Astrocyte of the hippocampus (primary cell): ENCODE results near the gene ITPA.

Experiments
- DNase-seq: peaks from one replicate; pipeline ENCODE4 v3.0.0; 2011; ENCODE audit warnings: low read depth, low spot score

ITPA gene

DNA sequence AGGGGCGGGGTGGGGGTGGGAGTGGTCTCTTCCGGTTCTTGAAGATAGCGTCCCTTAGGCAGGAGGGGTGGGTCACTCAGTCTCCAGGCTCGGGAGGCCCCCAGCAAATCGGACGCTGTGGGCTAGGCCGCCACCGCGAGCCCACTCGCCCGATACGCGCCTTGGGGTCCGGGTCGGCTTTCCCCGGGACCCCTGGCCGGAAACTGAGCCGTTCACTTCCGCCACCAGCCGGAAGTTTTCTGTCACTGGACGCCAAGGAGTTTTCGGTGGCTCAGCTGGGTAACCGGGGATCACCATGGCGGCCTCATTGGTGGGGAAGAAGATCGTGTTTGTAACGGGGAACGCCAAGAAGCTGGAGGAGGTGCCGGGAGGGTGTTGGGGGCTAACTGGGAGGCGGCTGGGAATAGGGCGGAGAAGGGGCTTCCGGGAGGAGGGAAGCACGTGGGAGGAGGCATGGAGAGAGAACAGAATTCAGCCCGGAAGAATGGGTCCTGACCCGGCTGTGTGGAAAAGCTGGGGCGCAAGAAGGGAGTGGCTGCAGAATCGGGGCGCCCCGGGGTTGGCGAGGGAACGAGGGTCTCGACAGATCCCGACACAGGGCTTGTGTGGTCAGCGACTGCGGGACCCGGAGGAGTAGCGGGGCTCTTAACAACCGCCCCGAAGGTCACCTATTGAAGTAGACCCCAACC, at the start of gene ITPA:
TSS of gene ITPA (plus strand) at position 242 of the 689 bp plus-strand sequence. CDS start at position 296, 54 bp downstream.
- DNase-seq = peak; percentile 69

DNA sequence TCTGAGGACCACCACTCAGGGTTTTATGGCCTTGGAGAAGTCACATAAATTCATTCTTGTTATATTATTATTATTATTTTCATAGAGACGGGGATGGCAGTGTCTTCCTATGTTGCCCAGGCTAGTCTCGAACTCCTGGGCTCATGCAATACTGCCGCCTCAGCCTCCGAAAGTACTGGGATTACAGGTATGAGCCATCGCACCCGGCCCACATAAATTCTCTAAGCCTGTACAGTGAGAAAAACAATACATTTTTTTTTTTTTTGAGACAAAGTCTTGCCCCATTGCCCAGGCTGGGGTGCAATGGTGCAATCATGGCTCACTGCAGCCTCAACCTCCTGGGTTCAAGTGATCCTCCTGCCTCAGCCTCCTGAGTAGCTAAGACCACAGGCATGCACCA, 48.9 kb upstream of the ITPA start:
- no peak for DNase-seq

DNA sequence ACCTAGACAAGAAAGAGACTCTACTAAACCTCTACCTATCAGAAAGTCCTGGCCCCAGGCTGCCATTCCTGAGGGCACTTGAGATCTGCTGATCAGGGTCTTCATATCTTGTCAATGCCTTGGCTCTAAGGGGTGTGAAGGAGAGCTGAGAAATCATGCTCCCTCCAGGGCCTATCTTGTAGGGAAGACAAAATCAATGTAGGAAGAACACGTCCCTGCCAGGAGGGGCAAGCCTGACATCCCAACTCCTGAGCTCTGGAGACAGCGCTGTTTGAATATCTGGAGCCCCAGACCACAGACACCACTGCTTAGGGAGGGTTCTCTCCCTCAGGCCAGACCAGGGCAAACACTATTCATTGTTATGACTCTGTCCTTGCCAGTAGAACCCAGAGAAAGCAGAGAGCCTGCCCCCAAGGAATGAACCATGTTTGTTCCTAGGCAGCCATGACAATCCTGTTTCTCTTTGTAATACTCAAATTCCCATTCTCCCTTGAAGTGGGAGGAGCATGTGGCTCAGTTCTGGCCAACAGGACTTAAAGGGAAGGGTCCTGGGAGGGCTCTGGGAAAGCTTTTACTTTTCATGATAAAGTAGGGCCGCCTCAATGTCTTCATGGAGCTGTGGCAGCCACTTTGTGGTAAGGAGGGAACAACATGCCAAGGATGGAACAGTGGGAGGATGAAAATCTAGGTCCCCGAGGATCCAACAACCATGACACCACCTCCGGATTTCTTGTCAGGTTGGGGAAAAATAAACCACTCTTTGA, 47.8 kb upstream of the ITPA start:
- DNase-seq = no peak

DNA sequence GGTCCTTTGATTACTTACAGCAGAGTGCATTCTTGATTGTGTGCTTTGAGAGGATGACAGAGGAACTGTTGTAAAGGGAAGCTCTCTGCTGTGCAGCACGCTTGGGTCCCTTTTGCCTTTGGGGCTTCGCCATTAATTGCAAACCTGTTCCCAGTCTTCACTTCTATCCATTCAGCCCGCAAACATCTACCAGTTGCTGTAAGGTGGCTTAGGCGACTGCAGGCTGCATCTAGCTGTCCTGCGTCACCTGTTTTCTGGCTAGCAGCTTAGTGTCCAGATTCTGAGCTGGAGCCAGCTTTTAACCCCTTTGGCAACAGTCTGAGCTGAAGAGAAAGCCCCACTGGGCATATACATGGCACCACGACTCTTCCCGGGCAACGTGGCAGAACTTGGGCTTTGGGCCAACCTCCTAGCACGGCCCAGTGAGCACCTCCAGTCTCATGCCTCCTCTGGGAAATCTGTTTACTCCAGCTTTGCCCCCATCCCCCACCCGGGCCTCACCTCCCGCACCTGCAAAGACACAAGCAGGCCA, 47.2 kb upstream of the ITPA start:
- no peak for DNase-seq

DNA sequence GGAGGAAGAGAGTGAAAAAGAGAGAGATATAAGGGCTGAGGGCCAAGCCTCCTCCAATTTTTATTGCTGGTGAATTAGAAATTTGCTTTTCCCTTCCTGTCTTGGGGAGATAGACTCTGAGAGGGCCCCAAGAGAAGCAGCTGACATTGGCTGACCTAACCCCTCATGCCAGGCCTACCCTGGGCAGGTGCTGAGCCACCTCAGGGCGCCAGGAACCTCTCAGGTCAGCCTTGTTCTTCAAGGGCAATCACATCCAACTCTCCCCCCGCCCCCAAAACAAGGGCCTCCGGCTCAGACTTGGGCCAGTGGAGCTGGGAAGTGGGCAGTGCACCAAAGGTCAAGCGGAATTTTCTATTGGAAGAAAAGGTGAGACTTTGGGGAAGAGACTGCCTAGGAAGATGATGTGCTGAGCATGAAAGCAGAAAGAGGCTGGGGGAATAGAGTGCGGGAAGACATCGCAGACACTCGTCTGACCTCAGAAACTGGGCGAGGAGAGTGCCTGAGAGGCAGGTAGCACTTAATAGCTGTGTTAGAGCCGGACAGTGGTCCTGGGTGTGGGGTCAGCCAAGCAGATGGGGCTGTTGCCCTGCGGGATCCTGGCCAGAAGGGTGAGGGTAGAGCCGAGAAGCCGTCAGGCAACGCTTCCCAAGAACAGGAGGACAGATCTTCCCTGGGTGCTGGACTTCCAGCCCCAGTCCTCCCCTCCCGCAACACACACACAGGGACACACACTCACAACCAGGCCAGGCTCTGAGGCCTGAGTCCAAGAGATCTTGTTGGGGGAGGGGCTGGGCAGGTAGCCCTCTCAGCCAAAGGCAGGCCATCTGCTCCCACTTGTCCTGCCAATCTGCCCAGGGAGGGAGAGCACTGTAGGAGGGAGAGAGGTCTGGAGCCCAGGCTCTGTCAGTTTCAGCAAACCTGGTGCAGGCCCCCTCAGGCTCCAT, 45.9 kb upstream of the ITPA start:
- DNase-seq = no peak

DNA sequence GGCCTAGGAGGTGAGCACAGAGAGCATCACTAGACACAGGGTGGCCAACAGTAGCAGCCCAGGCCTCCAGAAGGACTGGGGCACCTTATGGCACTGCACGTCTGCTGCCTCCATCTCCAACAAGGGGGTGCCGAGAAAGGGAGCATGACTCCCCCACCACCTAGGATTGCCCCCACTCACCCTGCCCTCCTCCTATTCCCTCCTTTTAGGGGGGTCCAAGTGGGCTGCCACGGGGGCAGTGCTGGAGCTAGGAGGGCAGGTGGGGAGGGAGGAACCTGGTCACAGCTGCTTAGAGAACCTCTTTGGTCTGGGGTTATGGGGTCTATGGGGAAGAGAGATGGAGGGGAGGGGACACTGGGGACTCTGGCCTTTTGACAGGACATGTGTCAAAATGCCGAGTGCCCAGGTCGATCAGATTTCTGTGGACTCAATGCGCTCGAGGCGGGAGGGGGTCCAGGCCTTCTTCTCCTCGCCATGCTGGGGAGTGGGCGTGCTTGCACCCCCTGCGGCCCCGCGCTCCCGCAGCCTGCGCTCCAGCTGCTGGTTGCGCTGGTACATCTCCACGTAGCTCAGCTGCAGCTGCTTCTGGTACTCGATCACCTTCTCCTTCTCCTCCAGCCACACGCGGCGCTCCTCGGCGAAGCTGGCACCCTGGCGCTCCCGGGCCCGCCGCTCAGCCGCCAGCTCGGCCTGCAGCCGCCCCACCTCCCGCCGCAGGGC, 45.1 kb upstream of the ITPA start:
- no peak for DNase-seq

DNA sequence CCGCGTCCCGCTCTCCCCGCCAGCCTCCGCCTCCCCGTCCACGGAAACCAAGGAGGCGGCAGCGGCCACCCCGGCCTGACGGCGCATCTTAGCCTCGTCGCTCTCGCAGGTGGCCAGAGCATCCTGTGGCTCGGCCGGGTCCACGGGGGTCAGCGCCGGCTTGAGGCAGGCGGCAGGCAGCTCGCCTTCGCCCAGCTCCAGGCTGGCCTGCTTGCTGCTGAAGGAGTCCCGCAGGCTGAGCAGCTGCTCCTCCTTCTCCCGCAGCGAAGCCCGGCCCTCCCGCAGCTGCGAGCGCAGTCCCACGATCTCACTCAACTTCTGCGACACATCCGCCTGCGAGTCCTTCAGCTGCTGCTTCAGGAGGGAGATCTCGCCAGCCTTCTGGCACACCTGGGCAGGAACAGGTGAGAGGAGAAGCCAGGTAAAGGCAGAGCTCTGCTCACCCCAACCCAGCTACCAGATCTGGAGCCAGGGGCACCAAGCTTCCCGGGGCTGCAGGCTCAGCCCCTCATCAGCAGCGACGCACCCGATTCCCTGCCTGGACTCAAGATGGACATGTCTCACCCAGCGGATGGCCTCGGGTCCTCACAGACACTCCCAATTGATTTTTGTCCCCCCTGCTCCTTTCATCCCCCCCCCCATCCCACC, 44.4 kb upstream of the ITPA start:
- no peak for DNase-seq

DNA sequence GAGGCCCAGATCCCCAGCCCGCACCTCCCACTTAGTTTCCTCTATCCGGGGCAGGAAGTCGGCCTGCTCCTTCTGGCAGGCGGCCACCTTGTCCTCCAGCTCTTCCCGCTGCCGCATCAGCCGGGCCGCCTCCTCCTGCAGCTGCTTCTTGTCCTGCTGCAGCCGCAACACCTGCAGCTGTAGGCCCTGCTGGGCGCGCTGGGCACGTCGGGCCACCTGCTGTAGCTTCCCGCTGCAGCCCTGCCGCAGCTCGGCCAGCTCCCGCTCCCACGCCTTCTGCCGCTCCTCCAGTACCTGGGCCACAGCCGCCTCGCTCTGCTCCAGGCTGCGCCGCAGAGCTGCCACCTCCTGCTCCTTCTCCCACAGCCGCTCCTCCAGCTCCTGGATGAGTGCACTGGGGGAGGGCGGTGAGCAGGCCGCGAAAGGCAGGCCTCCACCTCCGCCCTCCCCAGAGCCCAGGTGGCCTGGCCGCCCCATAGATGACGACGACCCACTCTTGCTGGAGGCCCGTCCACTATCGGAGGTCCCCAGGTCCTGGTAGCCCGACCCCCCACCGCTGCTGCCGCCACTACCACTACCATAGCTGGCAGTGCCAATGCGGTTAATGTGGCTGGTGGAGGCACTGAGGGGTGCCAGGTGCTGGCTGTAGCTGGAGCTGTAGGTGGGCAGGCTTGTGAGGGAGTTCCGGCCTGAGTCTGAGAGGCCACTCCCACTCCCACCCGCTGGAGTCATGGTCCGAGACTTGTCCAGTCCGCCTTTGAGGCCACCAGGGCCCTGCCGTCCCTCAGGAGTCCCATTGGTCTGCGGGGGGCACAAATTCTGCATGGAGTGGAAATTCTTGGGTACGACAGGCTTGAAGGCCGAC, 43.6 kb upstream of the ITPA start:
- DNase-seq = no peak

DNA sequence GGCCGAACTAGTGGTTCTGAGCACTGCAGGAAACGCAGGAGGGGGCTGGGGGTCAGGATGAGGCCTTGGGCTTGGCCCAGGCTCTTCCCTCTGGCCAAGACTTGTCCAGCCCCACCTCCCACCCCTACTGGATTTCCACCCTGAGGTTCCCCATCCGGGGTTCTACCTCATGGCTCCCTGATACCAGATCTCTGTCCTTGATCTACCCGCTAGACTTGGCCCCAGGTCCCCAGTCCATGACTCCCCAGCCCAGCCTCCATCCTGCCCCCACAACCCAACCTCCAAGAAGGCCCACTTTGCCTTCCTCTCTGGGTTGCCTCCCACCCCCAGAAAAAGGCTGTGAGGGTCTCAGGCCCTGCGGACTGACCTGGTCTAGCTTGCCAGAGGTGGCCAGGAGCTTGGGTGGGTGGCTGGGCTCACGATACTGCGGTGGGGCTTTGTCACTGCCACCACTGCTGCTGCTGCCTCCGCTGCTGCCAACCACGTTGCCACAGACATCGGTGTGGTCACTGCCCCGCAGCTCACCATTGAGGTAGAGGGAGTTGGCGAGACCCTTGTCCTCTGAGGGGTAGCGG, 42.9 kb upstream of the ITPA start:
- no peak for DNase-seq

DNA sequence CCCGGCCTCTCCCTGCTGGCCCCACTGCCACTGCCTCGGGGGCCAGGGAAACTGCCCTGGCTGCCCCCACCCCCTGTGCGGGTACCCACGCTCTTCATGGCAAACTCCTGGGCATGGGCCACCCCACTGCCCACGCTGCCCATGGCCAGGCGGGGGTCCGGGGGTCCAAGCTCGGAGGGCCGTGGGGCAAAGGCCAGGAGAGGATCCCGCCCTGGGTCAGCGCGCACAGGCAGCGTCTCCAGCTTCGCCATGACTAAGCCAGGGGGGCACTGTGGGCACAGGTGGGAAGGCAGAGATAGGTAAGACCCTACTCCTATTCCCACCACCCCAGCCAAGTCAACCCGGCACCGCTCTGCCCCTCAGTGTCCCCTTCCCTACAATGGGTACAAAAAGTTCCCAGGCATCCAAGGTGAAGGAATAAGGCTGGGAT, 42.4 kb upstream of the ITPA start:
- no peak for DNase-seq

DNA sequence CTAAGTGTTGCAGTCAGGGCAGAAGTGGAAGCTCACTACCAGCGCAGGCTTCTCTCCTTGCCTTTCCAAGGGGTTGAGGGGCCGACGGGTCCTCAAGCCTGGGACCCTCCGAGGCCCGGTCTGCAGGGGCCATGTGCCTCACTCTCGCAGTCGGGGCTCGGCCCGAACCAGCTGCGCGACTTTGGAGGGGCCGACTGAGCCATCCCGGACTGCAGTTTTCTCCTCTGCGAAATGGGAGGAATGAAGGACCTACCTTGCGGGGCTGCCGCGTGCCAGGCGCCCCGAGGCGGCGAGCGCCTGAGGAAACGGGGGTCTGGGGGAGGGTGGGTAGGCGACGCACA, 41.6 kb upstream of the ITPA start:
- no peak for DNase-seq

DNA sequence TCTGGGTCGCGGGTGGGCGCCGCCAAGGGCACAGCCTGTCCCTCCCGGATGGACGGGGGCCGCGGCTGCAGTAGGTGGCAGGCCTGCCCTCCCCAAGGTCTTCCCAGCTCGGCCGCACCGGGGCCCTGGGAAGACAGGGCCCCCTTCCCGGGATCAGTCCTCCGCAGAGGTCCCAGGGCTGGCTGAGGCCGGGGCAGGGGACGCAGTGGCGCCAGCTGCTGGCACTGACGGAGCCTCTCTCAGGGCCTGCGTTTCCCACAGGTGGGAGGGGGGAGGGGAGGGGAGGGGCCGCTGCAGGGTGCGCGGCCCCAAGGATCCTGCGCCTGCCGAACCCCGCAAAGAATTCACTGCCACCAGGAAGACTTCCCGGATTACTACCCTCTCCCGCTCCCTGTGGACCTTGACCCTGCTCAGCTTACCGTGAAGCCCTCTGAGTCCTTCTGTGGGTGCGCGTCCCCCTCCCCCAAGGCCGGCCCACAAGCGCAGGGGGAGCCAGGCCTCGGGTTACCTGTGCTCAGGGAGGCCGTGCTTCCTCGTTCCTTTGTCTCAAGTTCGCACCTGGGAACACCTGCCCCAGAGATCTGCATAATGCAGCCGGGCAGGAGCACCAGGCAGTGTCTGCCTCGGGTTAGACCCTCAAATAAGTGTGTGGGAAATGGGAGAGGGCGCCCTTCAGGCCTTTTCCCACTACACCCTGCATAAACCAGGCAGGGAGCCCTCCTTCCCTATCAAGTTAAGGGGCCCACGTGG, 41.0 kb upstream of the ITPA start:
- no peak for DNase-seq

DNA sequence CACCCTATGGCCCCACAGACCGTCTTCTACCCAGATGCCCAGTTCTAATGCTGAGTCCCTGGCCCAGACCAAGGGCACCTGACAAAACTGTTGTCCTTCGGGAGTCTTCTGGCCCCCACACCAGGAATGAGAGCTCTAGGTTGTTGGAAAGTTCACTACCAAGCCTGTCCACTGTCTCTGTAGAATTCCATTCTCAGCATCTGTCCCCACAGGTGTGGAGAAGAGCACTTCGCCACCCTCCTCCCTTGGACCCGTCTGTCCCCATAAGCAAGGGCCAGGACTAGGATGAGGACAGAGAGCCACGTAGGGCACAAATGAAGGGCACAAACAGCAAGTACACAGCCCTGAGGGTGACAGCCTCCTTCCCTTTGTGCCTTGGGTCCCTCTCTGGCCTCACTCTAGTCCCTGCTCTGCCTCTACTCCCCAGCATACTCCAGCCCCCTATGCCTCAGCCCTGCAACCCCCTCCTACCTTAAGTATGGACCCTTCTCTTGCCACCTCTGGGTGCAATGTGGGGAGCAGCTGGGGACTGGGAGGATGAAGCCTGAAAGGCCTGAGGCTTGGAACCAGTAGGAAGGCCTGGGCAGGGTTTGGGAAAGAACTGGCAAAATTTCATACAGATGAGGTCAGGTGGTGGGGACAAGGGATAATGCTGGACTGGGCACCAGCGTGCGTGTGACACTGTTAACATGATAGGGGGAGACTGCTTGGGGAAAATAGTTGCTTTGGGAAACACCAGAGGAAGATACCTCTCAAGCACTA, 40.3 kb upstream of the ITPA start:
- DNase-seq = no peak

DNA sequence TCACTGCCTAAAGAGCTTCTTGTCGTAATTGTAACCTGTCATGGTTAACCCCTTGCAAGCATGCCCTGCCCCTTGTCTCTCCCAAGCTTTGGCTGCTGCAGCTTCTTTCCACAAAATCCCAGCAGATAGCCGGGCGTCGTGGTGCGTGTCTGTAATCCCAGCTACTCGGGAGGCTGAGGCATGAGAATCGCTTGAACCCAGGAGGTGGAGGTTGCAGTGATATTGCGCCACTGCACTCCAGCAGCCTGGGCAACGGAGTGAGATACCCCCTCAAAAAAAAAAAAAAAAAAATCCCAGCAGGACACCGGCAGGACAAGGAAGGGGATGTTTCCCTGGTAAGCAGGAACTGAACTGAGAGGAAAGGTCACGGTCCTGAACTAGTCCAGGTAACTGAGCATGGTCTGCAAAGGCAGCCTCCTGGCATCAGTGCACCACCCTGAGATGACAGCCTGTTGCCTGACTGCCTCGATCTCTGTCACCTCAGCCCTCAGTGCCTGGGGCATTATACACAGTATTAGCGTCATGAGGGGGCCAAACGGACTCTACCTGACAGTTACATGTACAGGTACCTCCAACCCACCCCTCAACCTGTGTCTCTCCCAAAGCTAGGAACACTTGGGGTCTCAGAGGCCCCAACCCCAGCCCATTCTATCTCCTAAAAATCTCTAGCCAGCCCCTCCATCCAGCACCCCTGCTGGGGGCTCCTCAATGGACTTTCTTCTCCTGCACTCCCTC, 37.7 kb upstream of the ITPA start:
- no peak for DNase-seq

DNA sequence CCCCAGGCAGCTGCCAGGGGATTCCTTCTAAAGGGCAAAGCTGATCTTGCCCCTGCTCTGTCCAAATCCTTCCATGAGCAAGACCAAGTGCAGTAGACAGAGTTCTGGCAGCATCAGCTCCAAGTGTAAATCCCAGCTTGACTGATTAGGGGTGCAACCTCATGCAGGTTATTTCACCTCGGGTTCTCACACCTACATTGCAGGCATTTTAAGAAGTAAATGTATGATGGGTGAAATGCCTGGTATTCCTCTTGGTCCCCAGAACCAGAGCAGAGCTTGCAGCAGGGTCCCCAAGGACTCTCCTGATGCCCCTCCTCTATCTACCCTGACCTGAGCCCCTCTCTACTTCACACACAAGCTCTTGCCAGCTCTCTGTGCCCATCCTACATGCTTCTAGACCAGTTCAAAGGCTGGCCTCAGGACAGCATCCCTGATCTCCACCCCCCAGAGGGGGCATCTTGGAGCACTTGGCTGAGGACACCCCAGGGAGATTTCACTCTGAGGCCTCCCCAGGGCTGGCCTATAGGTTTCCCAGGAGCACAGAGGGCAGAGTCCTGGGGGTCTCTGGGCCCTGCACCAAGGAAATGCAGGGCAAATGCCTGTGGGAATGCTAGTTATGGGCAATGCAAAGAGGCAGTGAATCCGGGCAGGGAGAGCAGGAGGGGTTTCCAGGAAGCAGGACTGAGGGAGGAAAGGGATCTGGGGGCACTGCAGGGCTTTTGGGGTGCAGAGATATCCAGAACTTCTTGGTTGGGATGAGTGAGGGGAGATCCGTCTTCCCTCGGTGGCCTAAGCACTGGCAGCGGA, 37.0 kb upstream of the ITPA start:
- DNase-seq = no peak

DNA sequence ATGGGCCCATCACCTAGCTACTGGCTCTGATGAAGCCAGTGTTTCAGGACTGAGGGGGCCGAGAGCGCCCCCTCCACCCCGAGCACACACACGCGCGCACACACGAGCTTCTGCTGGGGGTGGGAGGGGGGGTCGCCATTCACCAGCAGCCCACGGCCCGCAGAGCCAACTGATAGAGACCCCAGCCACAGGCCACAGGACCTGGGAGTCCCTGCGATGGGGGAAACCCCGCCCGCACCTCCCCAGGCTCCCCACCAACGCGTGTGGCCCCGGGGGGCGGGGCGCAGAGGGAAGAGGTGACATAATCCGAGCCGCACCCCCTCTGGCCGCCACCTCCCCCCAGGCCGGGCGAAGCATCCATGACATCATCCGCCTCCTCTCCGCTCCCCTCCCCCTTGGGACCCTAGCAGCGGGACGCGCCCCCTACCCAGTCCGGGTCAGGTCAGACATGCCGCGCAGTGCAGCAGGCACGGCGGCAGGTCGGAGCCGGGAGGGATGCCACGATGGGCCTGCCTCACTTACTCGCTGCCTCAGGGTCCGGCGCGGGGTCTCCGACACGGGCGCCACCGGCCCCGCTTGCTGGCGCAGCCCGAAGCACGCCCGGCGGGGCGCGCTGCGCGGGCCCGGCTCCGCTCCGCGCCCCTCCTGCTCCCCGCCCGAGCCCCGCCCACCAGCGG, 36.2 kb upstream of the ITPA start, which contains the start of gene LZTS3:
TSS of gene LZTS3 (minus strand) at position 617 of the 677 bp plus-strand sequence. CDS start 6,386 bp downstream, outside the sequence.
- peak; percentile 79 for DNase-seq
